ENCODE measurements around the gene DUS3L.

GRCh38 chr19:5821521-5822180 is 30.7 kb upstream of the DUS3L start:
- TF ChIP-seq GATA2 (IDR thresholded peaks at IDR 0.05; ENCODE audit: low read depth, low read length): no peak
- no peak for TF ChIP-seq GATA3 (IDR thresholded peaks at IDR 0.05; ENCODE audit: low read depth, low read length)
